Mucosa of stomach (tissue), 1 donor: Measurements from ENCODE around the gene RAPGEF6.
"Not testable (repeated sequence)": the region's sequence is repeated elsewhere in the genome, so short reads cannot be mapped to it uniquely, and the experiment has no call there.

Source experiments
- H3K27me3 ChIP-seq: one replicate; pipeline ENCODE4 v1.7.0; 2013; ENCODE audit warnings: mild to moderate bottlenecking, low read length; ENCODE audit not compliant: control insufficient read depth, insufficient read depth
- H3K36me3 ChIP-seq: one replicate; pipeline ENCODE4 v1.7.0; 2013; ENCODE audit warnings: low read length; ENCODE audit not compliant: control insufficient read depth, insufficient read depth
- H3K4me1 ChIP-seq: one replicate; pipeline ENCODE4 v1.7.0; 2013; ENCODE audit warnings: mild to moderate bottlenecking, low read length; ENCODE audit not compliant: control insufficient read depth, insufficient read depth
- H3K4me3 ChIP-seq: one replicate; pipeline ENCODE4 v1.7.0; 2013; ENCODE audit warnings: low read length
- H3K9ac ChIP-seq: one replicate; pipeline ENCODE4 v1.7.0; 2013; ENCODE audit warnings: mild to moderate bottlenecking, low read length, moderate library complexity
- H3K9me3 ChIP-seq: one replicate; pipeline ENCODE4 v1.7.0; 2013; ENCODE audit warnings: mild to moderate bottlenecking, low read length, moderate library complexity; ENCODE audit not compliant: control insufficient read depth
- donor health status: Pancreatic carcinoma.

RAPGEF6 gene

DNA sequence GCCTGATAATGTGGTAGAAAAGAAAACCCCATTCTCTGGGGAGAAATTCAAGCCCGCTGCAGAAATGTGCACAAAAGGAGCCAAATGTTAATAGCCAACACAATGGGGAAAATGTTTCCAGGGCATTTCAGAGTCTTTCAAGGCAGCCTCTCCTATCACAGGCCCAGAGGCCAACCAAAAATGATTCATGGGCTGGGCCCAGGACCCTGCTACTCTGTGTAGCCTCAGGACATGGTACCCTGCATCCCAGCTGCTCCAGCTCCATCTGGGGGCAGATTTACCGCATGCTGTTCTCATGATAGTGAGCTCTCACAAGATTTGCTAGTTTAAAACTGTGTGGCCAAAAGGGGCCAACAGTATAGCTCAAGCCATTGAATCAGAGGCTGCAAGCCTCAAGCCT lies 41.1 kb downstream of the RAPGEF6 start:
- Histone ChIP-seq H3K9ac (no peak overlapping the region), H3K36me3 (no peaks in the 10 kb centered on the region), H3K4me1 (no peaks in the 10 kb centered on the region), H3K4me3 (no peak overlapping the region), H3K9me3 (no peaks in the 10 kb centered on the region), H3K27me3 (no peaks in the 10 kb centered on the region)

DNA sequence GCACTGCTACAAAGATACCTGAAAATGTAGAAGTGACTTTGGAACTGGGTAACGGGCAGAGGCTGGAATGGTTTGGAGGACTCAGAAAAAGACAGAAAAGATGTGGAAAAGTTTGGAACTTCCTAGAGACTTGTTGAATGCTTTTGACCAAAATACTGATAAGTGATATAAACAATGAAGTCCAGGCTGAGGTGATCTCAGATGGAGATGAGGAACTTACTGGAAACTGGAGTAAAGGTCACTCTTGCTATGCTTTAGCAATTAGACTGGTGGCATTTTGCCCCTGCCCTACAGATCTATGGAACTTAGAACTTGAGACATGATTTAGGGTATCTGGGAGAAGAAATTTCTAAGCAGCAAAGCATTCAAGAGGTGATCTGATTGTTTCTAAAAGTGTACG lies 41.6 kb downstream of the RAPGEF6 start:
- H3K36me3 ChIP-seq, H3K9me3 ChIP-seq, H3K4me3 ChIP-seq, H3K27me3 ChIP-seq, H3K9ac ChIP-seq, H3K4me1 ChIP-seq: not testable (repeated sequence)

DNA sequence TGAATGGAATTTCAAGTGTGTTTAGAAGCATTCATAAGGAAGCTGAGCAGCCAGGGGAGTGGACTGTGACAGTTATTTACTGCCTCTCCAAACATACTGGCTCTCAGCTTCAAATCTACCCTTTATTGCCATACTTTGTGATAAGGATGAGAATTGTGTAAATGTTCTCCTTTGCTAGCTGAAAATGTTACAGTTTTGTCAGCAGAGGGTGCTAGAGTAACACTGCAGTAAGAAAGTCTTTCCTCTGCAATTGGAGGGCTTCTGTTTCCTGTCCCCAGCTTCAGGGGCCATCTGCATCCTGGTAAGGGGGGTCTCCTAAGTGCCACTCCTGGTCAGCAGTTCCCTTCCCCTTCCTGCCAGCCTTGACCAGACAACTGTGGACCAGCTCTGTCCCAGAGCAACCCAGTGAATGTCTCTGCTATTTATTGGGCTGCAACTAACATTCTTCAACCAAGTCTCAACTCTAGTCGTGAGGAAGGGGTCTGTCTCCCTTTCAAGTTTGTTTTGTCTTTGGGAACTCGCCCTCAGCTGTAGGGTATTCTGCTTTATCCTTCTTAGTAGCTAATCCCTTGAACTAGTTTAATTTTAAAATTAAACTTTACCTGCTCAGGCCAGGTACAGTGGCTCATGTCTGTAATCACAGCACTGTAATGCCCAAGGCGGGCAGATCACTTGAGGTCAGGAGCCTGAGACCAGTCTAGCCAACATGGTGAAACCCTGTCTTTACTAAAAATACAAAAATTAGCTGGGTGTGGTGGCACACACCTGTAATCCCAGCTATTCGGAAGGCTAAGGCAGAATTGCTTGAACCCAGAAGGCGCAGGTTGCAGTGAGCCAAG lies 45.3 kb downstream of the RAPGEF6 start:
- no peaks in the 10 kb centered on the region for H3K9me3 ChIP-seq

DNA sequence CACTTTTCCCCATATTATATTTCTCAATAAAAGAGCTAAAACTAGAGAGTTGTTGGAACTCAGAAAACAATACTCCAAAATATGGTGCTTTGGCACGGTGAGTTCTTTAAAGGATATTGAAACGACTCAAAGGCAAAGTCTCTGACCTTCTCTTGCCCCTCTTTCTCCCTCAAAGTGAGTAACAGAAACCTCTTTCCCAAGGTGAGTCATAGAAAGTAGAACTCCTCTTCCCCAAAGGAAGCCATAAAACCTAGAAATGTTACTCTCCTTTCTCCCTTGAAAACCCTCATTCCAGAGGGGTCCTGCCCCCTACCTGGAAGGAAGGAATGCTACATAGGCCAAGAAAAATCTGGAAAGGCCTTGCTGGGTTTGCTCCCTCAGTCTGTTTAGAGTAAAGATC lies 47.5 kb downstream of the RAPGEF6 start:
- Histone ChIP-seq H3K4me3 (no peak overlapping the region), H3K9ac (no peak overlapping the region), H3K4me1 (no peaks in the 10 kb centered on the region), H3K27me3 (no peaks in the 10 kb centered on the region), H3K9me3 (no peaks in the 10 kb centered on the region), H3K36me3 (no peaks in the 10 kb centered on the region)

More for the DNA sequence above, 45.3 kb downstream of the RAPGEF6 start:
- Histone ChIP-seq H3K27me3 (no peaks in the 10 kb centered on the region), H3K36me3 (no peaks in the 10 kb centered on the region), H3K9ac (no peak overlapping the region), H3K4me1 (no peaks in the 10 kb centered on the region), H3K4me3 (no peak overlapping the region)

DNA sequence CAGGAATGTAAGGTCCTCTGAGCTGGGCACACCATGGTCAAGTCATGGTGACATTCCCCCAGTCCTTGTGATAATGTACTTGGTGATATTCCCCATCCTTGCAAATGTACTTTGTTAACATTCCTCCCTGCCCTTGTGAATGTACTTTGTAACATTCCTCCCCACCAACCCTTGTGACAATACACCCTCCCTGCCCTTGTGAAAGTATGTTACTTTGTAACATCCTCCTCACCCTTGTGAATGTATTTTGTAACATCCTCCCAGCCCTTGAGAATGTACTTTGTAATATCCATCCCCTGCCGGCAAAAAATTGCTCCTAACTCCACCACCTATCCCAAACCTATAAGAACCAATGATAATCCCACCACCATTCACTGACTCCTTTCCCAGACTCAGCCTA lies 53.3 kb downstream of the RAPGEF6 start:
- H3K27me3 ChIP-seq = no peaks in the 10 kb centered on the region
- no peak overlapping the region for H3K9ac ChIP-seq
- no peaks in the 10 kb centered on the region for H3K36me3 ChIP-seq
- no peak overlapping the region for H3K4me3 ChIP-seq
- H3K4me1 ChIP-seq = no peaks in the 10 kb centered on the region
- H3K9me3 ChIP-seq = no peaks in the 10 kb centered on the region

DNA sequence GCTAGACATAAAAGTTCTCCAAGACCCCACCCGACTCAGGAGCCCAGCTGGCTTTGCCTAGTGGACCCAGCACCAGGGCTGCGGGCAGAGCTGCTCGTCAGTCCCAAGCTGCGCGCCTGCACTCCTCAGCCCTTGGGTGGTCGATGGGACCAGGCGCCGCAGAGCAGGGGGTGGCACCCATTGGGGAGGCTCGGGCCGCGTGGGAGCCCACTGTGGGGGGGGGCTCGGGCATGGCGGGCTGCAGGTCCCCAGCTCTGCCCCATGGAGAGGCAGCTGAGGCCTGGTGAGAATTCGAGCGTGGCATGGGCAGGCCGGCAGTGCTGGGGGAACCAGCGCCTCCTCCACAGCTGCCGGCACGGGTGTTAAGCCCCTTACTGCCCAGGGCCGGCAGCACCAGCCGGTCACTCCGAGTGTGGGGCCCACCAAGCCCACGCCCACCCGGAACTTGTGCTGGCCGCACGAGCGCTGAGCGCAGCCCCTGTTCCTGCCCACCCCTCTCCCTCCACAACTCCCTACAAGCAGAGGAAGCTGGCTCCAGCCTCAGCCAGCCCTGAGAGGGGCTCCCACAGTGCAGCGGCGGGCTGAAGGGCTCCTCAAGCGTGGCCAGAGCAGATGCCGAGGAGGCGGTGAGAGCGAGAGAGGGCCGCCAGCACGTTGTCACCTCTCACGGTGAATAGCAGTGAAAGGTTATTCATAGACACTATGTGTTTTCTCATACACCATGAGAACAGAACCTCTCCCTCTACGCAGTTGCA lies 54.9 kb downstream of the RAPGEF6 start:
- no peak overlapping the region for H3K9ac ChIP-seq
- no peaks in the 10 kb centered on the region for H3K27me3 ChIP-seq
- no peaks in the 10 kb centered on the region for H3K9me3 ChIP-seq
- no peaks in the 10 kb centered on the region for H3K36me3 ChIP-seq
- H3K4me1 ChIP-seq = no peaks in the 10 kb centered on the region
- H3K4me3 ChIP-seq = no peak overlapping the region

DNA sequence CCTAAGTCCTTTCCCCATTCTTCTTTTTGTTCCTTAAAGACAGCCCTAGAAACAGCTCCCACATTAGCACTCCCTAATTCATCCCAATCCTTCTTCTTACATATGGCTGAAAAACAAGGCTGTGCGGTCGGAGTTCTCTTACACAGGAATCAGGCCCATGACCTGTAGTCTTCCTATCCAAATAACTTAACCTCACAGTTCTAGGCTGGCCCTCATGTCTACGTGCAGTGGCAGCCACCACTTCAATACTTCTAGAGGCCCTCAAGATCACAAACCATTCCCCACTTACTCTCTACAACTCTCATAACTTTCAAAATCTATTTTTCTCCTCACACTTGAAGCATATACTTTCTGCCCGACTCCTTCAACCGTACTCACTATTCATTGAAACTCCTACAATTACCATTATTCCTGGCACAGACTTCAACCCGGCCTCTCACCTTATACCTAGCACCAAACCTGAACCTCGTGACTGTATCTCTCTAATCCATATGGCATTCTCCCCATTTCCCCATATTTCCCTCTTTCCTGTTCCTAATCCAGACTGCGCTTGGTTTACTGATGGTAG lies 59.3 kb downstream of the RAPGEF6 start:
- H3K4me3 ChIP-seq = no peak overlapping the region
- no peaks in the 10 kb centered on the region for H3K36me3 ChIP-seq
- H3K4me1 ChIP-seq = no peaks in the 10 kb centered on the region
- no peaks in the 10 kb centered on the region for H3K27me3 ChIP-seq
- H3K9me3 ChIP-seq = no peaks in the 10 kb centered on the region
- H3K9ac ChIP-seq = no peak overlapping the region

DNA sequence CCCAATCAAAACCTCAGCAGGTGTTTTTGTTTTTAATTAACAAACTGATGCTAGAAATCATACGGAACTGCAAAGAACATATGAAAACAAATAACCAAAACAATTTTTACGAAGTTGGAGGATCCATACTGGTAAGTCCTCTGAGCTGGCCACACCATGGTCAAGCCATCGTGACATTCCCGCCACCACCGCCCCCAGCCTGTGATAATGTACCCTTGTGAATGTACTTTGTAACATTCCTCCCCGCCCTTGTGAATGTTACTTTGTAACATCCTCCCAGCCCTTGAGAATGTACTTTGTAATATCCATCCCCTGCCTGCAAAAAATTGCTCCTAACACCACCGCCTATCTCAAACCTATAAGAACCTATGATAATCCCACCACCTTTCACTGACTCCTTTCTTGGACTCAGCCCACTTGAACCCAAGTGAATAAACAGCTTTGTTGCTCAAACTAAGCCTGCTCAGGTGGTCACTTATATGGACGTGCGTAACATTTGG lies 63.3 kb downstream of the RAPGEF6 start:
- H3K27me3 ChIP-seq = no peaks in the 10 kb centered on the region
- no peak overlapping the region for H3K4me3 ChIP-seq
- H3K4me1 ChIP-seq = no peaks in the 10 kb centered on the region
- H3K9me3 ChIP-seq = no peaks in the 10 kb centered on the region
- H3K9ac ChIP-seq = no peak overlapping the region
- H3K36me3 ChIP-seq = no peaks in the 10 kb centered on the region

DNA sequence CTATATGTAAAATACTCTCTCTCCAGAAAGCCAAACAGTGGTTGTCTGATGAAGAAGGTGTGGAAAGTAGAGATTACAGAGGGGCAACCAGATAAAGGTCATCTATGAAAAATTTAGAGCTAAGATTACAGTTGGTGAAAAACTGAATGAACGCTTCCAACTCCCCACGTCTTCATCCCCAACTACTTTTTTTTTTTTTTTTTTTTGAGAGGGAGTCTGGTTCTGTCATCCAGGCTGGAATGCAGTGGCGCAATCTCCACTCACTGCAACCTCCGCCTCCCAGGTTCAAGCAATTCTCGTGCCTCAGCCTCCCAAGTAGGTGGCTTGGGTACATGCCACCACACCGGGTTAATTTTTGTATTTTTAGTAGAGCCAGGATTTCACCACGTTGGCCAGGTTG lies 64.3 kb downstream of the RAPGEF6 start:
- no peaks in the 10 kb centered on the region for H3K9me3 ChIP-seq
- H3K27me3 ChIP-seq = no peaks in the 10 kb centered on the region

DNA sequence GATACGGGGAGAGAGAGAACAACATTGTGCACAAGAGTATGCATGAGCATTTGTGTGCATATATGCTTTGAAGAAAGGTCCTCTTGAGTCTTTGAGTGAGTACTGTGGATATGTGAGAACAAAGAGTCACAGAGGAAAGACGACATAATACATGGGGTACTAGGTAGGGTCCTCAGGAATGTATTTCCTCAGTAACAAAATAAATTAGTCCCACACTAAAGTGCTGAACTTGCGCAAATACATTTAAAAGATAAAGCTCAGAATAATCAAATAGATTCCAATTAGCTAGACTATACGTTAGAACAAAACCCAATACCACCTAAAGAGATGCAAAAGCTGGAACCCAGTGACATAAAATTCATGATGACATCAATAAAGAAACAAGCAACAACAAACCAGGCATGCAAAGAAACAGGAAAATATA lies 70.8 kb downstream of the RAPGEF6 start:
- Histone ChIP-seq H3K9ac (no peak overlapping the region), H3K4me1 (no peaks in the 10 kb centered on the region), H3K4me3 (no peak overlapping the region), H3K36me3 (no peaks in the 10 kb centered on the region), H3K9me3 (no peaks in the 10 kb centered on the region), H3K27me3 (no peaks in the 10 kb centered on the region)

More for the DNA sequence above, 64.3 kb downstream of the RAPGEF6 start:
- Histone ChIP-seq H3K4me1 (no peaks in the 10 kb centered on the region), H3K4me3 (no peak overlapping the region), H3K9ac (no peak overlapping the region), H3K36me3 (no peaks in the 10 kb centered on the region)

DNA sequence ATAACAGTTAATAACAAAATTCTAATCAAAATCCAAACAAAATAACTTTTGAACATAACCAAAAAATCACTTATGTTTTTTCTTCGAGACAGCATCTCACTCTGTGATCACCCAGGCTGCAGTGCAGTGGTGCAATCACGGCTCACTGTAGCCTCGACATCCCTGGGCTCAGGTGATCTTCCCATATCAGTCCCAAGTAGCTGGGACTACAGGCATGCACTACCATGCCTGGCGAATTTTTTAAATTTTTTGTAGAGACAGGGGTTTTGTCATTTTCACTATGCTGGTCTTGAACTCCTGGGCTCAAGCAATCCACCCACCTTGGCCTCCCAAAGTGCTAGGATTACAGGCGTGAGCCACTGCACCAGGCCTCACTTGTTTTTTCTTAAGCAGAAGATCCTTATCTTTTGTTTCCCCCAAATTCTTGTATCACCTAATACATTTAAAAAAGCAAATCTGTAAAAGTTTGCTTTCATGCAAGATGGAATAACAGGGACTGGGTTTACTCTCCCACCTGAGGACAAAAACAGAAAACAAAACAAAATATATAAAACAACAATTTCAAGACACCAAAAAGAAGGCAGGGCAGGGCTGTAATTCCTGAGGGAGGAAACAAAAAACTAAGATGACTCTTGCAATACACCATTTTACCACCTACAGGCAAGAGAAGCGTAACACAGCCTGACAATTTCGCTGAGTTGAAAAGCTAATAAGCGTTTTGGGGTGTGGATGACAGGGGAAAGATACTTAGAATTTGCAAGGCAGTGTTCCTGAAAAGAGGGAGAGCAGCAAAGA lies 71.4 kb downstream of the RAPGEF6 start:
- Histone ChIP-seq H3K9ac (no peak overlapping the region), H3K4me1 (no peaks in the 10 kb centered on the region), H3K4me3 (no peak overlapping the region), H3K9me3 (no peaks in the 10 kb centered on the region), H3K36me3 (no peaks in the 10 kb centered on the region), H3K27me3 (no peaks in the 10 kb centered on the region)
